HG02852 (cell line): ENCODE data around the gene TRIO.
"Not testable (repeated sequence)": the region's sequence is repeated elsewhere in the genome, so short reads cannot be mapped to it uniquely, and the experiment has no call there.

Experiments
- ATAC-seq: cut with Tn5 transposase; IDR thresholded peaks from one replicate; pipeline ENCODE4 v1.9.1; 2021; ENCODE audit warnings: mild to moderate bottlenecking, moderate library complexity; ENCODE audit not compliant: unreplicated experiment

Gene TRIO

GRCh38 chr5:14420101-14420811, 277.1 kb downstream of the TRIO start:
- no peak for ATAC-seq

GRCh38 chr5:14421851-14422250, 278.7 kb downstream of the TRIO start:
- no peak for ATAC-seq

GRCh38 chr5:14424011-14424685, 281.0 kb downstream of the TRIO start:
- ATAC-seq = no peak

- ATAC-seq = no peak
Observed at GRCh38 chr5:14425559-14425958, 282.4 kb downstream of the TRIO start.

- ATAC-seq = no peak
Observed at GRCh38 chr5:14426521-14426920, 283.4 kb downstream of the TRIO start.

- ATAC-seq = no peak
Observed at GRCh38 chr5:14428302-14429081, 285.4 kb downstream of the TRIO start.

GRCh38 chr5:14429101-14430050, 286.2 kb downstream of the TRIO start:
- no peak for ATAC-seq

- ATAC-seq = no peak
Observed at GRCh38 chr5:14431534-14431933, 288.4 kb downstream of the TRIO start.

- ATAC-seq = no peak
Observed at GRCh38 chr5:14432931-14433589, 289.9 kb downstream of the TRIO start.

GRCh38 chr5:14435481-14435880, 292.3 kb downstream of the TRIO start:
- ATAC-seq = no peak

- ATAC-seq = not testable (repeated sequence)
Observed at GRCh38 chr5:14436122-14436521, 293.0 kb downstream of the TRIO start.

GRCh38 chr5:14436801-14437542, 293.8 kb downstream of the TRIO start:
- ATAC-seq = peak; percentile 68

- ATAC-seq = no peak
Observed at GRCh38 chr5:14438195-14438606, 295.1 kb downstream of the TRIO start.

- ATAC-seq = no peak
Observed at GRCh38 chr5:14439087-14439871, 296.1 kb downstream of the TRIO start.

- no peak for ATAC-seq
Observed at GRCh38 chr5:14440223-14440581, 297.1 kb downstream of the TRIO start.

- ATAC-seq = no peak
Observed at GRCh38 chr5:14440582-14441431, 297.7 kb downstream of the TRIO start.

GRCh38 chr5:14441641-14442040, 298.5 kb downstream of the TRIO start:
- no peak for ATAC-seq

GRCh38 chr5:14442536-14442935, 299.4 kb downstream of the TRIO start:
- no peak for ATAC-seq
